MCF 10A (cell line): ENCODE results near the gene SKOR1. TPM values are rescaled to one million over a fixed set of nuclear protein-coding genes. Genes with fewer than 3 reads are reported as not detected.

Experiments
- BruUV-seq: library from RNA; stranded (reverse); fragments of 400-500 nt; replicated peaks from 2 replicates; lab custom pipeline; 2021; lab: Mats Ljungman, UMichigan
- CTCF ChIA-PET: fragments of 300-600 bp; sonication (Branson Sonifier 250); formaldehyde crosslinking; extraction: SDS; loops from one replicate; lab custom pipeline; 2021; ENCODE audit warnings: antibody characterized with exemption, inconsistent platforms; lab: Yijun Ruan, JAX
- POLR2A ChIA-PET: fragments of 300-600, 350-650 bp; sonication (Branson Sonifier 250); formaldehyde crosslinking; extraction: SDS; loops from one replicate; lab custom pipeline; 2020; ENCODE audit warnings: antibody characterized with exemption, inconsistent platforms; lab: Yijun Ruan, JAX
- DNase-seq: peaks from one replicate; pipeline ENCODE4 v3.0.0-alpha.2; 2018; ENCODE audit not compliant: unreplicated experiment
- H3K27ac Mint-ChIP-seq: one replicate; pipeline ENCODE4 v1.8.0; 2022; ENCODE audit warnings: mild to moderate bottlenecking, low read depth, mixed read lengths; ENCODE audit not compliant: unreplicated experiment
- H3K27me3 Mint-ChIP-seq: one replicate; pipeline ENCODE4 v1.8.0; 2022; ENCODE audit warnings: mixed read lengths; ENCODE audit not compliant: insufficient read depth, unreplicated experiment
- H3K36me3 Mint-ChIP-seq: one replicate; pipeline ENCODE4 v1.8.0; 2022; ENCODE audit warnings: mild to moderate bottlenecking, moderate library complexity, mixed read lengths; ENCODE audit not compliant: insufficient read depth, unreplicated experiment
- H3K4me1 Mint-ChIP-seq: one replicate; pipeline ENCODE4 v1.8.0; 2022; ENCODE audit warnings: mixed read lengths; ENCODE audit not compliant: insufficient read depth, unreplicated experiment
- H3K4me3 Mint-ChIP-seq: one replicate; pipeline ENCODE4 v1.8.0; 2022; ENCODE audit warnings: mild to moderate bottlenecking, moderate library complexity, mixed read lengths; ENCODE audit not compliant: unreplicated experiment
- H3K9me3 Mint-ChIP-seq: one replicate; pipeline ENCODE4 v1.8.0; 2022; ENCODE audit warnings: mixed read lengths; ENCODE audit not compliant: unreplicated experiment
- CTCF ChIP-seq: fragments of 200-600 bp; IDR thresholded peaks from one replicate; pipeline ENCODE4 v1.8.0; 2022; ENCODE audit warnings: antibody characterized with exemption, mild to moderate bottlenecking; ENCODE audit not compliant: unreplicated experiment
- intact Hi-C: fragments of 100-400 bp; cut with micrococcal nuclease; formaldehyde crosslinking; loops from 2 replicates; pipeline ENCODE4 v1.14.1; 2022
- total RNA-seq: library from RNA; stranded (reverse); gene quantifications from 2 replicates; pipeline ENCODE4 v1.2.3, GENCODE V29; 2022

The SKOR1 gene
- total RNA-seq, 1 experiment from 2014 or later, result 0.07 TPM

- ChIA-PET POLR2A (interaction anchor here (0.6 to 0.7 kb wide), 3 partner anchors 10 to 280 kb away, joined by 3 read pairs; no protein-coding TSS in a partner anchor), CTCF (no interaction called here)
- intact Hi-C loops, result no loop called here
- Mint-ChIP-seq H3K27ac (no peak overlapping the region), H3K27me3 (no peaks in the 10 kb centered on the region), H3K4me3 (no peak overlapping the region), H3K36me3 (peaks cover 6% of the 10 kb centered on the region), H3K9me3 (peaks cover 11% of the 10 kb centered on the region), H3K4me1 (no peaks in the 10 kb centered on the region)
- no peak for TF ChIP-seq CTCF
- BruUV-seq, result no TSS peak
- DNase-seq, result no peak
Measured at GRCh38 chr15:67790610-67791319, 34.5 kb upstream of the SKOR1 start.

GRCh38 chr15:67792250-67792942 is 32.9 kb upstream of the SKOR1 start:
- H3K27me3 Mint-ChIP-seq, result no peaks in the 10 kb centered on the region
- peaks cover 16% of the 10 kb centered on the region for H3K9me3 Mint-ChIP-seq
- H3K4me3 Mint-ChIP-seq, result no peak overlapping the region
- H3K36me3 Mint-ChIP-seq, result no peaks in the 10 kb centered on the region
- H3K4me1 Mint-ChIP-seq, result no peaks in the 10 kb centered on the region
- ChIA-PET CTCF (no interaction called here), POLR2A (interaction anchor here (0.6 to 1.3 kb wide), 2 partner anchors 22 to 307 kb away, joined by 3 read pairs; no protein-coding TSS in a partner anchor)
- H3K27ac Mint-ChIP-seq, result no peak overlapping the region
- DNase-seq, result no peak
- TF ChIP-seq CTCF, result no peak
- intact Hi-C loops, result no loop called here
- BruUV-seq, result no TSS peak

GRCh38 chr15:67794832-67795574 is 30.3 kb upstream of the SKOR1 start:
- intact Hi-C loops, result no loop called here
- CTCF ChIA-PET, result interaction anchor here (0.7 kb wide), 1 partner anchor 485 kb away, joined by 3 read pairs; no protein-coding TSS in a partner anchor
- no peaks in the 10 kb centered on the region for H3K4me1 Mint-ChIP-seq
- no peaks in the 10 kb centered on the region for H3K27me3 Mint-ChIP-seq
- no peak for TF ChIP-seq CTCF
- POLR2A ChIA-PET, result no interaction called here
- DNase-seq, result no peak
- peaks cover 16% of the 10 kb centered on the region for H3K9me3 Mint-ChIP-seq
- H3K27ac Mint-ChIP-seq, result no peak overlapping the region
- no peak overlapping the region for H3K4me3 Mint-ChIP-seq
- H3K36me3 Mint-ChIP-seq, result no peaks in the 10 kb centered on the region
- BruUV-seq, result no TSS peak
